Measurements from ENCODE around the gene HES7. TPM values are rescaled to one million over a fixed set of nuclear protein-coding genes. Genes with fewer than 3 reads are reported as not detected.

Gene HES7
- total RNA-seq, 3 donors from 2014 or later (not counting 1 experiment from before 2014, with no cell fraction given), result 0.50 to 0.77 (median 0.61) TPM

DNA sequence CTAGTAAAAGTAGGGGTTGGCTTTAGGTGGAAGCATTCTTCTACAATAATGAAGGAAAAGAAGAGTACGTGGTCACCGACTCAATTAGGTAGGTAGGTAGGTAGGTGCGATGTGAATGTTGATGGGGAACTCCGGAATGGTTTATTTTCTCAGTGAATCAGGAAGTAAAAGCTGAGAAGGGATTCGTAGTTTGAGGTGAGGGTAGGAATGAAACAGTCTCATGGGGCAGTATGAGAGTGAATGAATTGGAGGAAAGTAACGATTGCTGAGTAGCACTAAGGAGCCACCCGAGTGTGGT, 14.4 kb upstream of the HES7 start:
- Histone ChIP-seq H3K36me3 (ENCODE audit: control insufficient read depth, insufficient read depth, low read length) (peaks cover 22% of the 10 kb centered on the region), H3K27me3 (ENCODE audit: control insufficient read depth, insufficient read depth, low read length) (no peaks in the 10 kb centered on the region), H3K4me3 (ENCODE audit: low read length) (peak overlapping the region; percentile 65), H3K9me3 (ENCODE audit: control insufficient read depth, insufficient read depth, low read length) (no peaks in the 10 kb centered on the region), H3K4me1 (ENCODE audit: control insufficient read depth, insufficient read depth, low read length) (peaks cover 28% of the 10 kb centered on the region), H3K27ac (ENCODE audit: low read length) (peak overlapping the region; percentile 96)
- Mint-ChIP-seq H3K4me1 (no peaks in the 10 kb centered on the region), H3K27ac (no peak overlapping the region), H3K9me3 (no peaks in the 10 kb centered on the region), H3K36me3 (no peaks in the 10 kb centered on the region), H3K27me3 (ENCODE audit: low read depth in 2 of 2) (no peaks in the 10 kb centered on the region), H3K4me3 (no peak overlapping the region)
- no peak for DNase-seq
- ATAC-seq, result no peak
- intact Hi-C loops (cut with micrococcal nuclease), result loop anchor here (1.0 to 5.0 kb wide), 5 partner anchors 13 to 906 kb away; partner anchors contain the start of gene DVL2
- TF ChIP-seq, protein P1, sequence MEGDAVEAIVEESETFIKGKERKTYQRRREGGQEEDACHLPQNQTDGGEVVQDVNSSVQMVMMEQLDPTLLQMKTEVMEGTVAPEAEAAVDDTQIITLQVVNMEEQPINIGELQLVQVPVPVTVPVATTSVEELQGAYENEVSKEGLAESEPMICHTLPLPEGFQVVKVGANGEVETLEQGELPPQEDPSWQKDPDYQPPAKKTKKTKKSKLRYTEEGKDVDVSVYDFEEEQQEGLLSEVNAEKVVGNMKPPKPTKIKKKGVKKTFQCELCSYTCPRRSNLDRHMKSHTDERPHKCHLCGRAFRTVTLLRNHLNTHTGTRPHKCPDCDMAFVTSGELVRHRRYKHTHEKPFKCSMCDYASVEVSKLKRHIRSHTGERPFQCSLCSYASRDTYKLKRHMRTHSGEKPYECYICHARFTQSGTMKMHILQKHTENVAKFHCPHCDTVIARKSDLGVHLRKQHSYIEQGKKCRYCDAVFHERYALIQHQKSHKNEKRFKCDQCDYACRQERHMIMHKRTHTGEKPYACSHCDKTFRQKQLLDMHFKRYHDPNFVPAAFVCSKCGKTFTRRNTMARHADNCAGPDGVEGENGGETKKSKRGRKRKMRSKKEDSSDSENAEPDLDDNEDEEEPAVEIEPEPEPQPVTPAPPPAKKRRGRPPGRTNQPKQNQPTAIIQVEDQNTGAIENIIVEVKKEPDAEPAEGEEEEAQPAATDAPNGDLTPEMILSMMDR (IDR thresholded peaks at IDR 0.05), result no peak
- WGBS (ENCODE audit: insufficient coverage), result 0% methylated on average over 7 of the region's 7 CpGs

DNA sequence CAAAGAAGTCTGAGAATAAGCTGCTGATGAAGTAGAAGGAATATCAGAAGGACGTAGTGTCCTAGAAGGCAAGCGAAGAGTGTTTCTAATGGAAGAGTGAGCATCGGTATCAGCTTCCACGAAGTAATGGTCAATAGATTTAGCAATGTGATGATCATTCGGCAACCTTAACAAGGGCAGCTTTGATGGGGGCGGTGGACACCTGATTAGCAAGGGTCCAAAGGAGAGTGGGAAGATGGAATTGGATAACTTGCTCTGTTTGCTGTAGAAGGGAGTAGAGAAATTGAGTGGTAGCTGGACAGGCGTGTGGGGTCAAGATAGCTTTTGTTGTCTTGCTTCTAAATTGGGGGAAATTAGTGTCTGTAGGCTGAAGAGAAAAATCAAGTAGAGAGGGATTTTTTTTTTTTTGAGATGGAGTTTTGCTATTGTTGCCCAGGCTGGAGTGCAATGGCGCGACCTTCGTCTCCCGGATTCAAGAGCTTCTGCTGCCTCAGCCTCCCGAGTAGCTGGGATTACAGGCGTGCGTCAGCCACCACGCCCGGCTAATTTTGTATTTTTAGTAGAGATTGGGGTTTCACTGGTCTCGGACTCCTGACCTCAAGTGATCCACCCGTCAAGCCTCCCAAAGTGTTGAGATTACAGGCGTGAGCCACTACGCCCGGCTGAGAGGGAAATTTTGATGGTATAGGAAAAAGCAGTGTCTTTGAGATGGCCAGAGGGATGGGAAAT, 13.9 kb upstream of the HES7 start:
- Mint-ChIP-seq H3K36me3 (no peaks in the 10 kb centered on the region), H3K27ac (no peak overlapping the region), H3K4me1 (no peaks in the 10 kb centered on the region), H3K27me3 (ENCODE audit: low read depth in 2 of 2) (no peaks in the 10 kb centered on the region), H3K4me3 (no peak overlapping the region), H3K9me3 (no peaks in the 10 kb centered on the region)
- DNase-seq (no peak), ATAC-seq (no peak)
- peaks cover 28% of the 10 kb centered on the region for H3K4me1 ChIP-seq (ENCODE audit: control insufficient read depth, insufficient read depth, low read length)
- peak overlapping the region; percentile 65 for H3K4me3 ChIP-seq (ENCODE audit: low read length)
- TF ChIP-seq, protein P1 (IDR thresholded peaks at IDR 0.05), result no peak
- peaks cover 22% of the 10 kb centered on the region for H3K36me3 ChIP-seq (ENCODE audit: control insufficient read depth, insufficient read depth, low read length)
- no peaks in the 10 kb centered on the region for H3K27me3 ChIP-seq (ENCODE audit: control insufficient read depth, insufficient read depth, low read length)
- peak overlapping the region; percentile 96 for H3K27ac ChIP-seq (ENCODE audit: low read length)
- intact Hi-C loops (cut with micrococcal nuclease), result loop anchor here (1.0 to 5.0 kb wide), 5 partner anchors 13 to 906 kb away; partner anchors contain the start of gene DVL2
- no peaks in the 10 kb centered on the region for H3K9me3 ChIP-seq (ENCODE audit: control insufficient read depth, insufficient read depth, low read length)
- WGBS (ENCODE audit: insufficient coverage), result 25% methylated on average over 21 of the region's 21 CpGs

DNA sequence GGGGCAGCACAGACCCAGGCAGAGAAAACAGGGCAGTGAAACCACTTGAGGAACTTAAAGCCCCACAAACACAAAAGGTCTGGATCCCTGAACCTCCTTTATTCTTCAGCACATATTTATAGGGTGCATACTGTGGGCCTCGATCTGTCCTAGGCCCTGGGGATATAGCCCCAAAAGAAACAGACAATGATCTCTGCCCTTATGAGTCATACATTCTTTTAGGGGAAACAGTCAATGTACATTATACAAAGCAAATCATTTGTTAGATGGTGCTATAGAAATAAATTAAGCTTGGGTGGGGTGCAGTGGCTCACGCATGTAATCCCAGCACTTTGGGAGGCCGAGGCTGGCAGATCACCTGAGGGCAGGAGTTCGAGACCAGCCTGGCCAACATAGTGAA, 10.0 kb upstream of the HES7 start:
- Histone ChIP-seq H3K36me3 (ENCODE audit: control insufficient read depth, insufficient read depth, low read length) (no peaks in the 10 kb centered on the region), H3K9me3 (ENCODE audit: control insufficient read depth, insufficient read depth, low read length) (no peaks in the 10 kb centered on the region), H3K27ac (ENCODE audit: low read length) (no peak overlapping the region), H3K4me3 (ENCODE audit: low read length) (no peak overlapping the region), H3K4me1 (ENCODE audit: control insufficient read depth, insufficient read depth, low read length) (peaks cover 13% of the 10 kb centered on the region), H3K27me3 (ENCODE audit: control insufficient read depth, insufficient read depth, low read length) (no peaks in the 10 kb centered on the region)
- TF ChIP-seq, protein P1 (IDR thresholded peaks at IDR 0.05), result no peak
- Mint-ChIP-seq H3K4me3 (no peak overlapping the region), H3K9me3 (no peaks in the 10 kb centered on the region), H3K27ac (no peak overlapping the region), H3K4me1 (no peaks in the 10 kb centered on the region), H3K27me3 (ENCODE audit: low read depth in 2 of 2) (peaks cover 10 to 12% of the 10 kb centered on the region in 2 donors), H3K36me3 (no peaks in the 10 kb centered on the region)
- DNase-seq, result no peak
- WGBS (ENCODE audit: insufficient coverage), result 85% methylated on average over 4 of the region's 4 CpGs
- no peak for ATAC-seq
- intact Hi-C loops (cut with micrococcal nuclease), result no loop called here

DNA sequence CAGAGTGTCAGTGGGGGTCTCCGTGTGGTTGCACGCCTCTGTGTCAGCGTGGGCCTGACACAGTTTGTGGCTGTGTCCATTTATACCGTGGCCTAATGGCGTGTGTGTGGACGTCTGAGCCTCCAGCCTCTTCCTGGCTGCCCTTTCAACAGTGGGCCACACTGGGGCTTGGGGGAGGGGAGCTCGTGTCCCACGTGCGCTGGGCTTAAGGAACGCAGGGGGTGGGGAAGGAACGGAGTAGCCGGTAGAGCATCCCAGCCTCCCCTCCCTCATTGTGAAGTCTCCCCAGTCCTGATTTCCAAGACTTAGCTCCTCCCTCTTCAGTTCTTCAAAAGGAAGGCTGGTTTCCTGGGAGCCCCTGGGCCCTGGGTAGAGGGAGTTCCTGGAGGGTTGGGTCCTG, 9.5 kb upstream of the HES7 start:
- H3K4me3 ChIP-seq (ENCODE audit: low read length), result no peak overlapping the region
- H3K4me3 Mint-ChIP-seq, result no peak overlapping the region
- peaks cover 10 to 12% of the 10 kb centered on the region in 2 donors for H3K27me3 Mint-ChIP-seq (ENCODE audit: low read depth in 2 of 2)
- H3K36me3 ChIP-seq (ENCODE audit: control insufficient read depth, insufficient read depth, low read length), result no peaks in the 10 kb centered on the region
- intact Hi-C loops (cut with micrococcal nuclease), result no loop called here
- ATAC-seq (no peak), DNase-seq (no peak)
- H3K36me3 Mint-ChIP-seq, result no peaks in the 10 kb centered on the region
- H3K27me3 ChIP-seq (ENCODE audit: control insufficient read depth, insufficient read depth, low read length), result no peaks in the 10 kb centered on the region
- peaks cover 9% of the 10 kb centered on the region for H3K4me1 ChIP-seq (ENCODE audit: control insufficient read depth, insufficient read depth, low read length)
- H3K4me1 Mint-ChIP-seq, result no peaks in the 10 kb centered on the region
- no peak overlapping the region for H3K27ac ChIP-seq (ENCODE audit: low read length)
- WGBS (ENCODE audit: insufficient coverage), result 88% methylated on average over 12 of the region's 12 CpGs
- TF ChIP-seq, protein P1 (IDR thresholded peaks at IDR 0.05), result no peak
- no peak overlapping the region for H3K27ac Mint-ChIP-seq
- no peaks in the 10 kb centered on the region for H3K9me3 ChIP-seq (ENCODE audit: control insufficient read depth, insufficient read depth, low read length)
- H3K9me3 Mint-ChIP-seq, result no peaks in the 10 kb centered on the region
